ENCODE data around the gene ACAA1. TPM values are rescaled to one million over a fixed set of nuclear protein-coding genes. Genes with fewer than 3 reads are reported as not detected.

ACAA1 gene
- total and polyA plus RNA-seq, 5 experiments from 2014 or later, result 53.5 to 84.3 (median 64.8) TPM

- ATAC-seq (no peak), DNase-seq (no peak)
- Mint-ChIP-seq H3K4me1 (peaks cover 5 to 20% (median 15%) of the 10 kb centered on the region in 4 donors), H3K27ac (peak overlapping the region in 6 of 10 donors; percentile 53 to 91 (median 76)), H3K4me3 (no peak overlapping the region), H3K36me3 (peaks cover 0 to 48% (median 5%) of the 10 kb centered on the region in 3 donors), H3K27me3 (no peaks in the 10 kb centered on the region), H3K9me3 (no peaks in the 10 kb centered on the region)
- POLR2A ChIA-PET, result interaction anchor here (0.6 kb wide), 1 partner anchor 79 kb away, joined by 3 read pairs; no protein-coding TSS in a partner anchor
These were observed 16.1 kb downstream of the ACAA1 start for GRCh38 chr3:38120693-38121450.

GRCh38 chr3:38119821-38120692 lies 16.9 kb downstream of the ACAA1 start:
- H3K4me1 Mint-ChIP-seq, result peaks cover 10 to 19% (median 14%) of the 10 kb centered on the region in 4 donors
- H3K36me3 Mint-ChIP-seq, result peaks cover 0 to 40% (median 0%) of the 10 kb centered on the region in 3 donors
- H3K27ac Mint-ChIP-seq, result peak overlapping the region in 7 of 10 donors; percentile 58 to 91 (median 71)
- no peaks in the 10 kb centered on the region for H3K9me3 Mint-ChIP-seq
- no peak overlapping the region for H3K4me3 Mint-ChIP-seq
- no peaks in the 10 kb centered on the region for H3K27me3 Mint-ChIP-seq
- DNase-seq, result peak in 1 of 10 donors; percentile 60
- POLR2A ChIA-PET, result interaction anchor here (0.6 kb wide), 1 partner anchor 78 kb away, joined by 3 read pairs; no protein-coding TSS in a partner anchor
- ATAC-seq, result no peak

- POLR2A ChIA-PET, result interaction anchor here (1.4 kb wide), 1 partner anchor 18 kb away, joined by 4 read pairs; the partner anchor contains the start of gene ACAA1
- Mint-ChIP-seq H3K4me1 (peaks cover 6 to 16% (median 13%) of the 10 kb centered on the region in 4 donors), H3K36me3 (peaks cover 0 to 31% (median 0%) of the 10 kb centered on the region in 3 donors), H3K9me3 (no peaks in the 10 kb centered on the region), H3K4me3 (no peak overlapping the region), H3K27ac (peak overlapping the region in 6 of 10 donors; percentile 46 to 91 (median 67)), H3K27me3 (no peaks in the 10 kb centered on the region)
- DNase-seq, result no peak
- ATAC-seq, result no peak
These were observed 17.7 kb downstream of the ACAA1 start for GRCh38 chr3:38119248-38119544.

- Mint-ChIP-seq H3K36me3 (peaks cover 0 to 25% (median 0%) of the 10 kb centered on the region in 3 donors), H3K9me3 (no peaks in the 10 kb centered on the region), H3K4me1 (peaks cover 6 to 16% (median 13%) of the 10 kb centered on the region in 4 donors), H3K4me3 (no peak overlapping the region), H3K27me3 (no peaks in the 10 kb centered on the region), H3K27ac (peak overlapping the region in 8 of 10 donors; percentile 25 to 91 (median 61))
- ATAC-seq (no peak), DNase-seq (peak in 1 of 10 donors; percentile 56)
- POLR2A ChIA-PET, result interaction anchor here (0.6 to 1.4 kb wide), 2 partner anchors 19 to 112 kb away, joined by 3 to 4 read pairs; partner anchors contain the start of gene ACAA1
These were observed 18.3 kb downstream of the ACAA1 start for GRCh38 chr3:38118421-38119247.

GRCh38 chr3:38117748-38118420 lies 19.0 kb downstream of the ACAA1 start:
- H3K9me3 Mint-ChIP-seq, result no peaks in the 10 kb centered on the region
- DNase-seq (peak; percentile 52 to 83 (median 71)), ATAC-seq (peak; percentile 92 to 94)
- peaks cover 6 to 16% (median 13%) of the 10 kb centered on the region in 4 donors for H3K4me1 Mint-ChIP-seq
- H3K27ac Mint-ChIP-seq, result peak overlapping the region in 9 of 10 donors; percentile 9 to 66 (median 48)
- H3K4me3 Mint-ChIP-seq, result no peak overlapping the region
- POLR2A ChIA-PET, result interaction anchor here (0.6 to 1.4 kb wide), 2 partner anchors 19 to 113 kb away, joined by 3 to 4 read pairs; partner anchors contain the start of gene ACAA1
- peaks cover 0 to 19% (median 0%) of the 10 kb centered on the region in 3 donors for H3K36me3 Mint-ChIP-seq
- no peaks in the 10 kb centered on the region for H3K27me3 Mint-ChIP-seq

- DNase-seq, result peak in 1 of 10 donors; percentile 49
- no peaks in the 10 kb centered on the region for H3K27me3 Mint-ChIP-seq
- POLR2A ChIA-PET, result interaction anchor here (1.0 kb wide), 1 partner anchor 20 kb away, joined by 5 read pairs; the partner anchor contains the start of gene ACAA1
- H3K4me3 Mint-ChIP-seq, result no peak overlapping the region
- no peak for ATAC-seq
- H3K36me3 Mint-ChIP-seq, result peaks cover 0 to 12% (median 0%) of the 10 kb centered on the region in 3 donors
- H3K27ac Mint-ChIP-seq, result no peak overlapping the region
- no peaks in the 10 kb centered on the region for H3K9me3 Mint-ChIP-seq
- peaks cover 6 to 16% (median 13%) of the 10 kb centered on the region in 4 donors for H3K4me1 Mint-ChIP-seq
These were observed 19.7 kb downstream of the ACAA1 start for GRCh38 chr3:38117163-38117716.

- Mint-ChIP-seq H3K4me1 (peaks cover 6 to 16% (median 13%) of the 10 kb centered on the region in 4 donors), H3K27ac (peak overlapping the region in 1 of 10 donors; percentile 52), H3K9me3 (no peaks in the 10 kb centered on the region), H3K36me3 (peaks cover 0 to 9% (median 0%) of the 10 kb centered on the region in 3 donors), H3K27me3 (no peaks in the 10 kb centered on the region), H3K4me3 (no peak overlapping the region)
- DNase-seq (peak in 1 of 10 donors; percentile 42), ATAC-seq (no peak)
- POLR2A ChIA-PET, result interaction anchor here (1.0 kb wide), 1 partner anchor 20 kb away, joined by 5 read pairs; the partner anchor contains the start of gene ACAA1
These were observed 20.3 kb downstream of the ACAA1 start for GRCh38 chr3:38116471-38117162.

GRCh38 chr3:38115645-38116427 lies 21.1 kb downstream of the ACAA1 start:
- DNase-seq (peak in 1 of 10 donors; percentile 22), ATAC-seq (no peak)
- peaks cover 6 to 17% (median 13%) of the 10 kb centered on the region in 4 donors for H3K4me1 Mint-ChIP-seq
- H3K4me3 Mint-ChIP-seq, result no peak overlapping the region
- peaks cover 0 to 6% (median 0%) of the 10 kb centered on the region in 3 donors for H3K36me3 Mint-ChIP-seq
- H3K27me3 Mint-ChIP-seq, result no peaks in the 10 kb centered on the region
- H3K27ac Mint-ChIP-seq, result peak overlapping the region in 3 of 10 donors; percentile 52 to 85 (median 63)
- POLR2A ChIA-PET, result no interaction called here
- no peaks in the 10 kb centered on the region for H3K9me3 Mint-ChIP-seq

GRCh38 chr3:38114875-38115644 lies 21.9 kb downstream of the ACAA1 start:
- ATAC-seq, result no peak

More at GRCh38 chr3:38114875-38115644, 21.9 kb downstream of the ACAA1 start:
- POLR2A ChIA-PET, result no interaction called here
- DNase-seq, result peak in 1 of 10 donors; percentile 48
- peaks cover 6 to 16% (median 11%) of the 10 kb centered on the region in 4 donors for H3K4me1 Mint-ChIP-seq
- no peaks in the 10 kb centered on the region for H3K27me3 Mint-ChIP-seq
- H3K36me3 Mint-ChIP-seq, result no peaks in the 10 kb centered on the region
- no peaks in the 10 kb centered on the region for H3K9me3 Mint-ChIP-seq
- no peak overlapping the region for H3K4me3 Mint-ChIP-seq
- peak overlapping the region in 2 of 10 donors; percentile 52 to 85 for H3K27ac Mint-ChIP-seq

Measured in naive thymus-derived CD8-positive, alpha-beta T cell (primary cell).